Keratinocyte (primary cell): ENCODE data around the gene ZNF644. TPM values are rescaled to one million over a fixed set of nuclear protein-coding genes. Genes with fewer than 3 reads are reported as not detected.

ENCODE experiments used
- DNase-seq: peaks from one replicate; pipeline ENCODE4 v3.0.0-alpha.2; 2011; ENCODE audit warnings: low read depth, missing footprints, low spot score
- FAIRE-seq: peaks from 2 replicates; lab custom pipeline; 2011; peaks lifted over from hg19 to GRCh38; lab: Jason Lieb, UNC
- H2AFZ ChIP-seq: 2 replicates; pipeline ENCODE4 v1.6.0; 2012; ENCODE audit warnings: low read length, control low read depth, inconsistent platforms; ENCODE audit not compliant: control insufficient read depth
- H3K27ac ChIP-seq: 2 replicates; pipeline ENCODE4 v1.5.1; 2011; ENCODE audit warnings: low read length; ENCODE audit not compliant: control insufficient read depth, insufficient read depth
- H3K27me3 ChIP-seq: 3 replicates; pipeline ENCODE4 v1.6.0; 2011; ENCODE audit warnings: low read length; ENCODE audit not compliant: control insufficient read depth, insufficient read depth; ENCODE audit errors: extremely low read depth
- H3K36me3 ChIP-seq, 2 experiments: 2 replicates in 1 of 2; 3 replicates in 1 of 2; pipeline ENCODE4 v1.5.1; 2011; ENCODE audit warnings: low read length in 2 of 2, mild to moderate bottlenecking in 1 of 2; ENCODE audit not compliant: control insufficient read depth in 2 of 2, insufficient read depth in 2 of 2; ENCODE audit errors: extremely low read depth in 1 of 2
- H3K4me1 ChIP-seq: 3 replicates; pipeline ENCODE4 v1.5.1; 2011; ENCODE audit warnings: low read length; ENCODE audit not compliant: control insufficient read depth, insufficient read depth; ENCODE audit errors: extremely low read depth
- H3K4me2 ChIP-seq: 3 replicates; pipeline ENCODE4 v1.6.0; 2011; ENCODE audit warnings: low read depth, low read length; ENCODE audit not compliant: control insufficient read depth, insufficient read depth; ENCODE audit errors: extremely low read depth
- H3K4me3 ChIP-seq, 3 experiments: fragments of 200-600 bp in 1 of 3; sonication (generic) in 1 of 3; 2 replicates in 2 of 3; 3 replicates in 1 of 3; pipeline ENCODE4 v1.5.1; 2011 to 2016; ENCODE audit warnings: low read length in 3 of 3, mild to moderate bottlenecking in 3 of 3, control low read depth in 2 of 3, inconsistent platforms in 1 of 3, low read depth in 1 of 3, mixed read lengths in 1 of 3, mixed run types in 1 of 3, moderate library complexity in 1 of 3; ENCODE audit not compliant: control insufficient read depth in 2 of 3, insufficient read depth in 2 of 3; ENCODE audit errors: extremely low read depth in 1 of 3
- H3K79me2 ChIP-seq: 2 replicates; pipeline ENCODE4 v1.6.0; 2012; ENCODE audit warnings: low read length; ENCODE audit not compliant: control insufficient read depth, insufficient read depth
- H3K9ac ChIP-seq: 3 replicates; pipeline ENCODE4 v1.6.0; 2011; ENCODE audit warnings: low read length; ENCODE audit not compliant: control insufficient read depth, insufficient read depth; ENCODE audit errors: extremely low read depth
- H3K9me1 ChIP-seq: 3 replicates; pipeline ENCODE4 v1.6.0; 2011; ENCODE audit warnings: low read length; ENCODE audit not compliant: control insufficient read depth, insufficient read depth; ENCODE audit errors: extremely low read depth
- H3K9me3 ChIP-seq: 2 replicates; pipeline ENCODE4 v1.5.1; 2012; ENCODE audit warnings: low read depth, low read length; ENCODE audit not compliant: control insufficient read depth
- H4K20me1 ChIP-seq: 3 replicates; pipeline ENCODE4 v1.6.0; 2011; ENCODE audit warnings: low read length; ENCODE audit not compliant: control insufficient read depth, insufficient read depth; ENCODE audit errors: extremely low read depth
- EZH2 ChIP-seq: IDR thresholded peaks from one replicate; pipeline ENCODE4 v1.6.1; 2012; ENCODE audit warnings: inconsistent platforms, mild to moderate bottlenecking, low read length, moderate library complexity
- dilution Hi-C: fragments of 300-500 bp; cut with MboI; formaldehyde crosslinking; loops from one replicate; pipeline ENCODE4 v1.7.0; 2020; ENCODE audit warnings: low sequenced_read_pairs; ENCODE audit not compliant: extremely low pct_ligation_motif_present
- polyA plus RNA-seq, 5 experiments: library from polyadenylated mRNA; depleted of rRNA in 3 of 5; stranded (reverse) in 3 of 5; stranded (forward) in 1 of 5; unstranded in 1 of 5; fragments of >200 nt; gene quantifications; 1 replicate in 1 of 5; 2 replicates in 3 of 5; 3 replicates in 1 of 5; pipeline versions ENCODE4 v1.2.1 to v1.2.3, GENCODE V29; 2011 to 2012; ENCODE audit warnings: missing spikeins in 2 of 5, low read depth in 1 of 5, low replicate concordance in 1 of 5
- TF ChIP-seq, protein P1 (sequence below), 3 experiments: IDR thresholded peaks in 1 of 3; conservative IDR thresholded peaks in 1 of 3; optimal IDR thresholded peaks in 1 of 3; 2 replicates in 2 of 3; 3 replicates in 1 of 3; pipeline versions ENCODE3 to v1.5.1; 2011; ENCODE audit warnings: low read length in 3 of 3, mild to moderate bottlenecking in 3 of 3, moderate library complexity in 2 of 3, control low read depth in 1 of 3, inconsistent platforms in 1 of 3; ENCODE audit not compliant: insufficient read depth in 2 of 3; ENCODE audit errors: extremely low read depth in 1 of 3

Gene ZNF644
- polyA plus RNA-seq, 1 donor (not counting 4 experiments of a cell fraction or from before 2014, with no cell fraction given), result 19.1 TPM

DNA sequence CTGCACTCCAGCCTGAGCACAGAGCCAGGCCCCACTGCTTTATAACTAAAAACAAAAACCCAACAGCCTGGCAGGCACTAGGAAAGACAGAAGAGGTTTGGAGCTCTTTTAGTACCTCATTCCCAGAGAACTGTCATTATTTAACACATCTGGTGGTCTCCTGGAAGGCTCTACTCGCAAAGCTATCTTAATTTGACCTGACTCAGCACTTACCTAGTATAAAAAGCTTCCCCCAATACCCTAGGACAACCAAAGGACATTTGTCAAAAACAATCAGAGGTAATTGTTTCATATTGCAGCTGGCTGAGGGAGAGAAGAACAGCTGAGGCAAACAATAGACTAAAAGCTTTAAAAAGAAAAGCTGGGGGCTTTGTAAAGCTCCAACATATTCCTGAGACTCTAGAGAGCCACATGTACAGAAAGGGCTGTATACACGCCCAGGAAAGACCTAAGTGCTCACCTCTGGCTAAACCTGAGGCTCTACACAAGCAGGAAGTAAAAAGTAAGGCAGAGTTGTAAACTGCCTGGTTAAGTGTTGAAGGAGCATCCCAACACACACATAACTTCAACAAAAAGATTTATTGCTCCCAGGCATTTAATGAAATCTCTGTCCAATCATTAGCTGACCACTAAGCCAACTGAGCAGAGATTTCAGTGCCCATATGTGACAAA lies 25.0 kb downstream of the ZNF644 start:
- Histone ChIP-seq H3K79me2 (peaks cover 78% of the 10 kb centered on the region), H3K4me1 (no peaks in the 10 kb centered on the region), H3K4me3 (no peak overlapping the region), H3K27ac (no peak overlapping the region), H4K20me1 (peaks cover 15% of the 10 kb centered on the region), H3K4me2 (no peak overlapping the region), H2AFZ (no peak overlapping the region), H3K9me3 (no peaks in the 10 kb centered on the region), H3K9me1 (no peaks in the 10 kb centered on the region), H3K27me3 (no peaks in the 10 kb centered on the region), H3K9ac (no peak overlapping the region), H3K36me3 (no peaks in the 10 kb centered on the region)
- dilution Hi-C loops, result no loop called here
- TF ChIP-seq, protein P1, sequence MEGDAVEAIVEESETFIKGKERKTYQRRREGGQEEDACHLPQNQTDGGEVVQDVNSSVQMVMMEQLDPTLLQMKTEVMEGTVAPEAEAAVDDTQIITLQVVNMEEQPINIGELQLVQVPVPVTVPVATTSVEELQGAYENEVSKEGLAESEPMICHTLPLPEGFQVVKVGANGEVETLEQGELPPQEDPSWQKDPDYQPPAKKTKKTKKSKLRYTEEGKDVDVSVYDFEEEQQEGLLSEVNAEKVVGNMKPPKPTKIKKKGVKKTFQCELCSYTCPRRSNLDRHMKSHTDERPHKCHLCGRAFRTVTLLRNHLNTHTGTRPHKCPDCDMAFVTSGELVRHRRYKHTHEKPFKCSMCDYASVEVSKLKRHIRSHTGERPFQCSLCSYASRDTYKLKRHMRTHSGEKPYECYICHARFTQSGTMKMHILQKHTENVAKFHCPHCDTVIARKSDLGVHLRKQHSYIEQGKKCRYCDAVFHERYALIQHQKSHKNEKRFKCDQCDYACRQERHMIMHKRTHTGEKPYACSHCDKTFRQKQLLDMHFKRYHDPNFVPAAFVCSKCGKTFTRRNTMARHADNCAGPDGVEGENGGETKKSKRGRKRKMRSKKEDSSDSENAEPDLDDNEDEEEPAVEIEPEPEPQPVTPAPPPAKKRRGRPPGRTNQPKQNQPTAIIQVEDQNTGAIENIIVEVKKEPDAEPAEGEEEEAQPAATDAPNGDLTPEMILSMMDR (optimal IDR thresholded peaks at IDR 0.05 in 1 of 3, IDR thresholded peaks at IDR 0.05 in 1 of 3, conservative IDR thresholded peaks at IDR 0.05 in 1 of 3; ENCODE audit: extremely low read depth in 1 of 3, insufficient read depth in 2 of 3, low read length in 3 of 3), result no peak
- DNase-seq (no peak), FAIRE-seq (no peak)

DNA sequence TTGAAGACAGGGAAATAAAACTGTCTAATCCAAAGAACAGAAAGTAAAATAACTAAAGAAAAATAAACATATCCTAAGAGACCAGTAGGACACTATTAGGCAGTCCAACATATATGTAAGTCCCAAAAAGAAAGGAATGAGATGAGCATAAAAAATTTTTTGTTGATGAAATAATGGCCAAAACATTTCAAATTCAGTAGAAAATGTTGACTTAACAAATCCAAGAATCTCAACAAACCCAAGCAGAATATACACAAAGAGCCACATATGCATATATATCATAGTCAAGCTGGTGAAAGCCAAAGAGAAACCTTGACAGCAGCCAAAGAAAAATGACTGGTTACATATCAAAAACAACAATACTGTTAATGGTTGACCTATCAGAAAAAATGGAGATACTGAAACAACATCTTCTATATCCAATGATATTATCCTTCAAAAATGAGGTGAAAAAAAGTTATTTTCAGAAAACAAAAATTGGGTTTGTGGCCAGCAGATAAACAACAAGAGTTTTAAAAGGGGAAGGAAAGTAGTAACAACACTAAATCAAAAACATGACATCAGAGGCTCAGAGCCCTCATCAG lies 26.4 kb downstream of the ZNF644 start:
- no peak overlapping the region for H3K9ac ChIP-seq
- dilution Hi-C loops, result no loop called here
- no peak overlapping the region for H3K27ac ChIP-seq
- TF ChIP-seq, protein P1 (optimal IDR thresholded peaks at IDR 0.05 in 1 of 3, IDR thresholded peaks at IDR 0.05 in 1 of 3, conservative IDR thresholded peaks at IDR 0.05 in 1 of 3; ENCODE audit: extremely low read depth in 1 of 3, insufficient read depth in 2 of 3, low read length in 3 of 3), result no peak
- no peak for TF ChIP-seq EZH2
- FAIRE-seq (no peak), DNase-seq (no peak)
- no peaks in the 10 kb centered on the region for H3K36me3 ChIP-seq
- H3K4me3 ChIP-seq, result no peak overlapping the region
- H3K4me2 ChIP-seq, result no peak overlapping the region
- H3K4me1 ChIP-seq, result no peaks in the 10 kb centered on the region
- H4K20me1 ChIP-seq, result peaks cover 15% of the 10 kb centered on the region
- H3K79me2 ChIP-seq, result peaks cover 86% of the 10 kb centered on the region
- H3K27me3 ChIP-seq, result no peaks in the 10 kb centered on the region
- no peaks in the 10 kb centered on the region for H3K9me3 ChIP-seq
- no peak overlapping the region for H2AFZ ChIP-seq
- no peaks in the 10 kb centered on the region for H3K9me1 ChIP-seq
